Ovary (tissue), 9 donors: ENCODE measurements around the gene SYNDIG1. TPM values are rescaled to one million over a fixed set of nuclear protein-coding genes. Genes with fewer than 3 reads are reported as not detected.

Experiments
- DNase-seq, 5 donors: peaks; one replicate each; pipeline ENCODE4 v3.0.0-alpha.2; 2019 to 2020
- H3K27ac ChIP-seq, 2 donors: fragments of 200-600 bp; one replicate each; pipeline versions ENCODE4 v1.5.1 to v1.8.0; 2019 to 2022
- H3K27me3 ChIP-seq: fragments of 200-600 bp; one replicate; pipeline ENCODE4 v1.8.0; 2022
- H3K36me3 ChIP-seq: fragments of 200-600 bp; sonication (generic); one replicate; pipeline ENCODE4 v1.5.1; 2019
- H3K4me1 ChIP-seq: one replicate; pipeline ENCODE4 v1.8.1; 2013; ENCODE audit warnings: mild to moderate bottlenecking, moderate library complexity; ENCODE audit not compliant: insufficient read depth
- H3K4me3 ChIP-seq: fragments of 200-600 bp; sonication (generic); one replicate; pipeline ENCODE4 v1.5.1; 2017
- H3K9me3 ChIP-seq, 2 donors: fragments of 200-600 bp in 1 of 2; sonication (generic) in 1 of 2; one replicate each; pipeline versions ENCODE4 v1.5.1 to v1.8.1; 2013 to 2019; ENCODE audit warnings: mild to moderate bottlenecking in 1 of 2, moderate library complexity in 1 of 2
- CTCF ChIP-seq, 3 donors: fragments of 450-650 bp in 2 of 3; fragments of 200-600 bp in 1 of 3; IDR thresholded peaks; one replicate each; pipeline versions ENCODE4 v1.5.1 to v1.8.0; 2016 to 2022; ENCODE audit warnings: antibody characterized with exemption in 3 of 3, mild to moderate bottlenecking in 1 of 3
- EP300 ChIP-seq: sonication (generic); formaldehyde crosslinking; IDR thresholded peaks from one replicate; pipeline ENCODE4 v1.6.1; 2017; ENCODE audit warnings: antibody characterized with exemption
- POLR2A ChIP-seq: fragments of 450-650 bp; IDR thresholded peaks from one replicate; pipeline ENCODE4 v1.6.1; 2017; ENCODE audit warnings: antibody characterized with exemption, mild to moderate bottlenecking, moderate library complexity
- WGBS, 3 donors: extraction: QIAGEN DNeasy Blood & Tissue Kit in 1 of 3; methylation state at CpG; one replicate each; pipeline versions ENCODE4 v1.1.5 to v1.1.7; 2013 to 2017; 5-methylcytosine and 5-hydroxymethylcytosine counted together
- intact Hi-C, 4 donors: fragments of 100-400 bp; cut with DNase I; formaldehyde crosslinking; loops; one replicate each; pipeline versions ENCODE4 v1.11.0 to v1.15.1; 2022 to 2023
- polyA plus RNA-seq, 2 donors: library from polyadenylated mRNA; stranded (reverse); fragments of 200-250 nt in 1 of 2; fragments of 350-450 nt in 1 of 2; fragmentation: Illumina TruSeq in 1 of 2; extraction: RNeasy Lipid Tissue Mini Kit (QIAGEN cat#74804) in 1 of 2; gene quantifications; one replicate each; pipeline ENCODE4 v1.2.3, GENCODE V29; 2013 to 2014
- total RNA-seq, 7 donors: library from RNA; depleted of rRNA in 2 of 7; stranded (reverse); fragments of >200 nt in 2 of 7; fragmentation: NEBNext Ultra II Directional in 3 of 7; extraction: Animal tissue kit (Norgen Biotek cat#: 25700) in 3 of 7; gene quantifications; one replicate each; pipeline versions ENCODE4 v1.1.0 to v1.2.4, GENCODE V29; 2016 to 2023
- donor health status: DM: no; HTN: no; CAD: no; lungs with moderate emphysema.
- donor health status: DM: no; HTN: no; CAD: no.
- donor health status: Bipolar disorder and iron deficiency.
- donor health status: DM: yes; HTN: yes; CAD: no.
- donor health status: DM: no; HTN: no; CAD: no.
- donor health status: DM: yes; HTN: yes; CAD: no.

The SYNDIG1 gene
- total and polyA plus RNA-seq, 9 donors, result 0.10 to 6.8 (median 1.1) TPM; not detected in 1

GRCh38 chr20:24450177-24450576 lies 19.3 kb upstream of the SYNDIG1 start:
- Histone ChIP-seq H3K9me3 (no peaks in the 10 kb centered on the region), H3K36me3 (no peaks in the 10 kb centered on the region), H3K4me1 (no peaks in the 10 kb centered on the region), H3K27me3 (no peaks in the 10 kb centered on the region), H3K27ac (no peak overlapping the region), H3K4me3 (no peak overlapping the region)
- DNase-seq, result no peak
- TF ChIP-seq EP300, result no peak
- no peak for TF ChIP-seq CTCF (IDR thresholded peaks at IDR 0.05)
- no peak for TF ChIP-seq POLR2A
- intact Hi-C loops, result no loop called here
- WGBS, 3 donors, result 87 to 90% (median 89%) methylated on average over 2 of the region's 2 CpGs

- TF ChIP-seq EP300, result no peak
- no peak for TF ChIP-seq POLR2A
- no peak for TF ChIP-seq CTCF (IDR thresholded peaks at IDR 0.05)
- Histone ChIP-seq H3K36me3 (no peaks in the 10 kb centered on the region), H3K27ac (no peak overlapping the region), H3K4me3 (no peak overlapping the region), H3K4me1 (no peaks in the 10 kb centered on the region), H3K9me3 (no peaks in the 10 kb centered on the region), H3K27me3 (no peaks in the 10 kb centered on the region)
- 71 to 79% (median 76%) methylated on average over 11 of the region's 11 CpGs for WGBS, 3 donors
- intact Hi-C loops, result no loop called here
- DNase-seq, result no peak
These were observed 18.6 kb upstream of the SYNDIG1 start for GRCh38 chr20:24450624-24451376.

DNA sequence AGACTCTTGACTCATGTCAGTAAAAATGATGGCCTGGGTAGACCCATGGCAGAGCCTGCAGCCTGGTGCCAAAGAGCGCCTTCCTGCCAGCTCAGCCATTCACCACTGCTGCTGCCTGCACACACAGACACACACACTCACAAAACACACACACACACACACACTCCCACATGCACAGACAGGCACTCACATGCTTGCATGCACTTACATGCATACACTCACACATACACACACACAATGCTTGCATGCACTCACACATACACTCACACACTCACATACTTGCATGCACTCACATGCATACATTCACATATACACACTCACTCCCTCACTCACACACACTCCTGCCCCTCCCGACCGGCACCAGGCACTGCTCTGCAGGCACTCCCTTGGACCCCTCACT lies 18.0 kb upstream of the SYNDIG1 start:
- intact Hi-C loops, result no loop called here
- Histone ChIP-seq H3K9me3 (no peaks in the 10 kb centered on the region), H3K27ac (no peak overlapping the region), H3K4me3 (no peak overlapping the region), H3K4me1 (no peaks in the 10 kb centered on the region), H3K27me3 (no peaks in the 10 kb centered on the region), H3K36me3 (no peaks in the 10 kb centered on the region)
- WGBS, 3 donors, result 60 to 70% (median 61%) methylated on average over 3 of the region's 3 CpGs
- DNase-seq, result no peak
- TF ChIP-seq POLR2A, result no peak
- no peak for TF ChIP-seq CTCF (IDR thresholded peaks at IDR 0.05)
- no peak for TF ChIP-seq EP300

DNA sequence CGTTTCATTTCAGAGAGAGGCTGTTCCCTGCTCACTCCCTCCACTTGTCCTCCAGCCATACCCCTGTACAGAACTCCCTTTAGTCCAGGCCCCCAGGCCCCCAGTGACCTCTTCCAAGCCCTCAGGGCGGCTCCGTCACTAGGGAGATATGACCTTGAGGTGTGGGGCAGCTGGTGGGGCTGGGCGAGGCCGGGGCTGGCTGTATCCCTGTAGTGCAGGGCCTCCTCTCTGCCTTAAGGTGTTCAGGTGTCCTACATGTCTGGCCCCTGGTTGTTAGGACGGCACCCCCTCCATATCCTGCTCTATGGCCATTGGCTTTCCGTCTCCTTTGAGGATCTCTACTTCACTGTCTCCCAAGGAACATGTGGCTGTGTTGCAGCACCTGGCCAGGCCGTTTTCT lies 17.4 kb upstream of the SYNDIG1 start:
- Histone ChIP-seq H3K36me3 (no peaks in the 10 kb centered on the region), H3K4me3 (no peak overlapping the region), H3K27me3 (no peaks in the 10 kb centered on the region), H3K9me3 (no peaks in the 10 kb centered on the region), H3K4me1 (no peaks in the 10 kb centered on the region), H3K27ac (no peak overlapping the region)
- TF ChIP-seq EP300, result no peak
- TF ChIP-seq POLR2A, result no peak
- no peak for TF ChIP-seq CTCF (IDR thresholded peaks at IDR 0.05)
- WGBS, 3 donors, result 57 to 70% (median 59%) methylated on average over 8 of the region's 8 CpGs
- intact Hi-C loops, result no loop called here
- no peak for DNase-seq
